Measurements from ENCODE around the gene ARL5B.

The ARL5B gene

DNA sequence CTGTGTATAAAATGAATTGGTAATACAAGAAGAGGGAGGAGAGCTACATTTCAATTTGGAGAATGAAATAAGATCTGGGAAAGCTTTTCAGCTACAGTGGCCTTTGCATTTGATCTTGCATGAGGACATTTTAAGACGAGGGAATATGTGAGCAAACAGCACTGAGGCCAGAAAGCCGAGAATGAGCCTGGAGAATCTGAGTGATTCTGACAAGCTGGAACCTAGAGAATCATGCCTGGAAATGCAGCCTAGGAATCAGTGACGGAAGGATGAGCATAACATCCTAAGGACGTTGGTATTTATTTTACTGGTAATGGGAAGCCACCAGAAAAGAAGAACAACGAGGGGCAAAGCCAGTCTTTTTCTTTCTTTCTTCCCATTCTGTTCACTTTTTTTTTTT, 44.3 kb downstream of the ARL5B start:
- DNase-seq (ENCODE audit: low spot score) = no peak

DNA sequence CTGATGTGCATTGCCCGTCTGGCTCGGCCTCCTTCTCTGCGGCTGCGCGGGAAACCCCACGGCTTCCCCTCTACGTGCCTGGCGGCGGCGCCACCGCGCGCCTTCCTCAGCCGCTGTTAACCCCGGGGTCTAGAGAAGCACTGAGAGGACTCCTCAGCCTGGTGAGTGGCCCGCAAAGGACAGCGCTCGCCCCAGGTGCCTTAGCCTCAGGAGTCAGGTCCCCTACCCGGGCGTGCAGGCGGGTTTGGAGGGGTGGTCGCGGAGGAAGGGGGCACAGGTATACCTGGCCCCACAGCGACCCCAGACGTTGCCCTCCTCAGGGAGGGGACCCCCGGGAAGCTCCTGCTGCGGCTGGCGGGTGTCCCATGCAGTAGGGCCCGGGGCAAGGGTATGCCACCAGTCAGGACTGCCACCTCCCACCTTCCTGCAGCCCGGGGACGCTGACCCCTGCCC, 51.0 kb downstream of the ARL5B start:
- no peak for DNase-seq (ENCODE audit: low spot score)

DNA sequence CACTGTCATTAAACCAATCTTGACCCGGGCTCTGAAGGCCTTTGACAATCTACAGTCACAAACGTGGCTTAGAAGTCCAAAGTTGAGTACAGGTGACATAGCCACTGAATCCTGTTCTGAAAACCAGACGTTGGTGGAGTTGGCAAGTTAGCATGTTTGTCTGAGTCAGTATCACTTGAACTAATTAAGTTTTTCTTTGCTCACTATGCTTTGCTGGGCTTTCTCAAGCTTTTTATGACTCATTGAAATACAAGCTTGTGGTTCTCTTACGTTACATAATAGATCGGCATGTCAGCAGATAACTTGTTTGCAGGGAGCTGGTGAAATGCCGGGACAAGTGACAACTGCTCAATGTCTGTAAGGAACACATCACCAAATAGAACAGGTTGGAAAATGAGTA, 53.8 kb downstream of the ARL5B start:
- DNase-seq (ENCODE audit: low spot score) = no peak

DNA sequence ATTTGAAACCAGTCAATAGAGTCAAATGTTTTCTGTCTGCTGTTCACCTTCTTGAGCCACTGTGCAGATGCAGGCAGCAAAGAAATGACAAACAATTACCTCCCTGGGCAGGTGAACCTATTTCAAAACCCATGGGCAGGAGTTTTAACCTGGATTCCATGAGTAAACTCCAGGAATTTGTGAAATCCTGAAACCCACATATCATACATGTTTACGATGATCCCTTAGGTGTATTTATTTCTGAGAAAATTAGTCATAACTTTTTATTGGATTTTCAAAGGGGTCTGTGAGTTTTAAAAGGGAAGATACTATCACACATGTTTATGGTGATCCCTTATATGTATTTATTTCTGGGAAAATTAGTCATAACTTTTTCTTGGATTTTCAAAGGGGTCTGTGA, 59.8 kb downstream of the ARL5B start:
- no peak for DNase-seq (ENCODE audit: low spot score)

DNA sequence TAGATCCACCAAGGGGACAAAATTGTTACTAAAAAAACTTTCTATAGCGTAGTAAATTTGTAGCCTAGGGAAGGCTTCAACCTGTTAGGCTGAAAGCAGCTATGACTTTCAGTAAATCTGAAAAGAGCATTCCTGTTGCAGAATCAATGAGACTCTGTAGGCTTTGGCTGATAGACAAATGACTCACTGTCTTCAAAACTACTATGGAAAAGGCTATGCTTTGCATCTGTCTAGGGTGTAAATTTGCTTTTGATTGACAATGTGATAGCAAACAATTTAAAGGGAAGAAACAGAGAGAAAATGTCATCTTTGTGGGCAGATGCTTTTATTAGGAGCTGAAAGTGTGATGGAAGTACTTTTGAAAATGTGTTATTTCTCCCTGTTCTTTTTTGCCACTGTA, 60.6 kb downstream of the ARL5B start:
- DNase-seq (ENCODE audit: low spot score) = no peak

DNA sequence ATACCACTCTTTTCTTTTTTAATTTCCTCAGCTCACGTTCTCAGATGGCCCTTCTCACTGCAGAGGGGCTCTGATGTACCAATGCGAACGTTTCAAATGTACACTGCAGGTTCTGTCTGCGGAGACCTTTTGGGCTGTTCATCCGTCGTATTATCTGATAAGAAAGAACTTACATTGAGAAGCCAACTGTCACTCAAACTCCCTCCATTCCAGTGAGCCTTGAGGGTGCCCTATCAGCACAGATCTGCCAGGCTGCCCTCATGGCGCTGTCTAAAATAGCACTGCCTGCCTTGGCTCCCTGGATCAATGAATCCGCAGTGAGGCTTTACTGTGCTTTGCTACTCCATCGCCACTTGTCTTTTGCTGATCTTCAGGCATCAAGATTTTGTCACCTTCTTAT, 61.8 kb downstream of the ARL5B start:
- no peak for DNase-seq (ENCODE audit: low spot score)

DNA sequence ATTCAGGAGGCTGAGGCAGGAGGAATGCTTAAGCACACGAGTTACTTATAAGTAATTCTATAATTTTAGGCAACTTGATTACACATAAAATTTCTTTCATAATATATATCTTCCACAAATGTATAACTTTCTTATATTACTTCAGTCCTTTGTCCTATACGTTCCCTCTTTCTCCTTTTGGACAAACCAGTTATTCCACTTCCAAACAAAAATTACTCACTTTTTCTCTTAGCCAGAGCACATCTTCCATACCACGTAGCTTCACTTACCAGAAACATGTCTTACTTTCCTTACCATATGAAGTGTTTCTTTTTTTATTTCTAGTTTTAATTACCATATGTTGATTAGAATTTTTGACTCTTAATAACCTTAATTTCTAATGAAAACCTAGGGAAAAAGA, 64.6 kb downstream of the ARL5B start:
- DNase-seq (ENCODE audit: low spot score) = no peak
